ENCODE results near the gene PNPO.

GRCh38 chr17:47998044-47998443 is 56.7 kb downstream of the PNPO start:
- TF ChIP-seq, protein P1, sequence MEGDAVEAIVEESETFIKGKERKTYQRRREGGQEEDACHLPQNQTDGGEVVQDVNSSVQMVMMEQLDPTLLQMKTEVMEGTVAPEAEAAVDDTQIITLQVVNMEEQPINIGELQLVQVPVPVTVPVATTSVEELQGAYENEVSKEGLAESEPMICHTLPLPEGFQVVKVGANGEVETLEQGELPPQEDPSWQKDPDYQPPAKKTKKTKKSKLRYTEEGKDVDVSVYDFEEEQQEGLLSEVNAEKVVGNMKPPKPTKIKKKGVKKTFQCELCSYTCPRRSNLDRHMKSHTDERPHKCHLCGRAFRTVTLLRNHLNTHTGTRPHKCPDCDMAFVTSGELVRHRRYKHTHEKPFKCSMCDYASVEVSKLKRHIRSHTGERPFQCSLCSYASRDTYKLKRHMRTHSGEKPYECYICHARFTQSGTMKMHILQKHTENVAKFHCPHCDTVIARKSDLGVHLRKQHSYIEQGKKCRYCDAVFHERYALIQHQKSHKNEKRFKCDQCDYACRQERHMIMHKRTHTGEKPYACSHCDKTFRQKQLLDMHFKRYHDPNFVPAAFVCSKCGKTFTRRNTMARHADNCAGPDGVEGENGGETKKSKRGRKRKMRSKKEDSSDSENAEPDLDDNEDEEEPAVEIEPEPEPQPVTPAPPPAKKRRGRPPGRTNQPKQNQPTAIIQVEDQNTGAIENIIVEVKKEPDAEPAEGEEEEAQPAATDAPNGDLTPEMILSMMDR (IDR thresholded peaks at IDR 0.05) = no peak
- TF ChIP-seq EZH2 (IDR thresholded peaks at IDR 0.05) = no peak
